Bronchial epithelial cell (primary cell): ENCODE data around the gene TNFAIP8L3. TPM values are rescaled to one million over a fixed set of nuclear protein-coding genes. Genes with fewer than 3 reads are reported as not detected.

Experiments
- DNase-seq: peaks from one replicate; pipeline ENCODE4 v3.0.0-alpha.2; 2010; ENCODE audit warnings: low read depth
- FAIRE-seq: peaks from 2 replicates; lab custom pipeline; 2011; peaks lifted over from hg19 to GRCh38; lab: Jason Lieb, UNC
- H3K27me3 ChIP-seq: 2 replicates; pipeline ENCODE4 v1.5.1; 2011; ENCODE audit warnings: low read length; ENCODE audit not compliant: control insufficient read depth, insufficient read depth
- H3K36me3 ChIP-seq: 2 replicates; pipeline ENCODE4 v1.5.1; 2011; ENCODE audit warnings: low read length; ENCODE audit not compliant: control insufficient read depth, insufficient read depth
- H3K4me3 ChIP-seq: 2 replicates; pipeline ENCODE4 v1.5.1; 2011; ENCODE audit warnings: mild to moderate bottlenecking, low read depth, low read length, control low read depth
- CTCF ChIP-seq: IDR thresholded peaks from 2 replicates; pipeline ENCODE4 v1.5.1; 2011; ENCODE audit warnings: mild to moderate bottlenecking, moderate library complexity, low read length, control low read depth, inconsistent platforms; ENCODE audit not compliant: insufficient read depth, severe bottlenecking
- total RNA-seq: library from RNA; depleted of rRNA; stranded (reverse); fragments of >200 nt; gene quantifications from 2 replicates; pipeline ENCODE4 v1.2.1, GENCODE V29; 2014

TNFAIP8L3 gene
- total RNA-seq, 1 donor from 2014 or later: 5.0 TPM

DNA sequence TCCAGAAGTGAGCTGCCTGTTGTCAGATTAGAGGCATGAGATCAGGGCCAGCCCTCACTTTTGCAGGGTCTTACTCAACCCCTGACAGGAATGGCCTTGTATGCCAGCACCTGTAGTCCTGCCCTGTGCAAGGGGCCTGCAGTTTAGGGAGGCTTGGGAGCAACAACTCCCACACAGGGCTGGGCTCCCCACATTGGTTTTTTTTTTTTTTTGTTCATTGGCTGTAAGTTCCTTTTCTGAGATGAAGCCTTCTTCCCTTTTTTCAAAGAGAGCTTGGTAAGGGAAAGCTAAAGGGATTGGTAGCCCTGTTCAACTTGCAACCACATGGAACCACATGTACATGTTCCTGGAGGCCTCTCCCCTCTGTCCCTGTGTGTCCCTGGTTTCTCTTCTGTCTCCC lies 46.4 kb downstream of the TNFAIP8L3 start:
- no peaks in the 10 kb centered on the region for H3K27me3 ChIP-seq
- no peak for TF ChIP-seq CTCF
- FAIRE-seq (no peak), DNase-seq (no peak)
- no peak overlapping the region for H3K4me3 ChIP-seq
- H3K36me3 ChIP-seq: no peaks in the 10 kb centered on the region

DNA sequence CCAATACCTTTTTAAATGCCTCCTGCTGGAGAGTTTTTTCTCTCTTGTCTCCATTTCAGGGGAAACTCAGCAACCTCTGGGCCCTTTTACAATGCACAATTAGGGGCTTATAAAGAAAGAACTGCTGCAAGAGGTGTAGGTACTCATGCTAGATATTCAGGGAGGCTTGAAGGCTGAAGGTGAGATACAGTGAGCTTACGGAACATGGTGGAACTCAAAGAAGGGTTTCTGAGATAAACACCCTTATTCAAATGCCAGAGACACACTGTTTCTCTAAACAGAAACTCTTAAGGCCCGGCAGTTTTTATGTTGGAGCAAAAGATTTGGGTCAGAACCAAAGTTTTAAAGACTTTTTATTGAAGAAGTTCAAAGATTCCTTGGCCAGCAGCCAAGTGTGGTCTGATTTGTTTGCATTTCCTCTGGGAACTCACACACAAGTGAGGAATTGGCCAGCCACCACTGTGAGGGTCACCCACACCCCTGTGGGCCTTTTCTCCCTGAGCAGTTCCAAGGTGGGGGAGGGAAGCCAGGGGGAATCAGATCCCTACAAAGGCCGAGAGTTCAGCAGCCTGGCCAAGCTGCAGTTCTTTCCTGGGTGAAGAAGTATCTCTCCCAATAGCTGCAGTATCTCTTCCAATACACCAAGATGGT lies 47.8 kb downstream of the TNFAIP8L3 start:
- FAIRE-seq: no peak

DNA sequence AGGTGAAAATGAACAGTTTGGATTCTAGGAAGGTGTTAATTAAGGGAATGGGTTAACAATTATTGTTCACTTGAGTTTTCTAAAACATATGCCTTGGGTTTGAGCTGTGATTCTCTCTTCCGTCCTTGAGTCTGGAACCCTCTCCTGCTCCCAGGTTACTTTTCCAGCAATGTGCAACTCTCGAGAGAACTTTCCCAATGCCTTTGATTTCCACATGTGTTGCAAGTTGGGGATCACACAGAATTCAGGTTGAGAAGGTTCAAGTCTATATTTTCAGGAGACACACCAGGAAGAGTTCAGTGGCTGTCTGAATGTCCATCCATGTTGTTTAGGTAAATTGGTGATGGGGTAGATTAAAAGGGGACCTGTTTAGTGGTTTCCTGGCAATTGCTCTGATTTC lies 48.7 kb downstream of the TNFAIP8L3 start:
- FAIRE-seq (no peak), DNase-seq (no peak)
- H3K4me3 ChIP-seq: no peak overlapping the region
- H3K27me3 ChIP-seq: no peaks in the 10 kb centered on the region
- no peaks in the 10 kb centered on the region for H3K36me3 ChIP-seq
- TF ChIP-seq CTCF: no peak

More for the DNA sequence above, 47.8 kb downstream of the TNFAIP8L3 start:
- Histone ChIP-seq H3K27me3 (no peaks in the 10 kb centered on the region), H3K4me3 (no peak overlapping the region), H3K36me3 (no peaks in the 10 kb centered on the region)
- DNase-seq: no peak
- TF ChIP-seq CTCF: no peak

DNA sequence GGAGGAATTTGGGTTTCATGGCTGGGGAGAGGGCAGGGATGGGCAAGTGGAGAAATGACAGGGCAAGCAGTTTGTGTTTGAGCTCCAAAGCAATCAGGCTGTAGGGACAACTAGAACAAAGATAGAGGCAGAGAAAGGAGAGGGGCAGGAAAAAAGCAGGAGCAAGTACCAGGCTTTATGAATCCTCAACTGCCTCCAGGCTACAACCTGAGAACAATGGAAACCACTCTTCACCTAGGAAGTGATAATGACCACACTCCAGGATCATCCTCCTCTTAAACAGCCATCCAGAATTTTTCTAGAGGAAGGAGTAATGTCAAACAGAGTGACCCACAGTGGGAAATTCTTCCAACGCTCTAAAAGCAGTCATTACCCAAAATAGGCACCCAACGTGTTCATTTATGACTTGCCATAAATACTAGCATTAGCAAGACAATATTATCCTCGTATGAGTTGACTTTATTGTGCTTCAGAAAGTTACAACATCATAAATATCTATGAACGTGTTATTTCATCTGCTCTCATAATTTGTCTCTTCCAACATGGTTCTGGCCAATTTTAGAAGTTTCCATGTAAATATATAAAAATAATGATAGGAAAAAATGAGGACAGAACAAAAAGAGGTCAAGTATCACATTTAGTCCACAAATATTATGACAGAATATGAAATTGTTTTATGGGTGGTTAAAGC lies 50.5 kb downstream of the TNFAIP8L3 start:
- no peak for FAIRE-seq
- no peak for TF ChIP-seq CTCF
- H3K36me3 ChIP-seq: no peaks in the 10 kb centered on the region
- DNase-seq: no peak
- no peak overlapping the region for H3K4me3 ChIP-seq
- no peaks in the 10 kb centered on the region for H3K27me3 ChIP-seq

GRCh38 chr15:51038974-51039319 lies 55.8 kb downstream of the TNFAIP8L3 start:
- DNase-seq (no peak), FAIRE-seq (no peak)

More at GRCh38 chr15:51038974-51039319, 55.8 kb downstream of the TNFAIP8L3 start:
- no peaks in the 10 kb centered on the region for H3K27me3 ChIP-seq
- H3K4me3 ChIP-seq: no peak overlapping the region
- H3K36me3 ChIP-seq: no peaks in the 10 kb centered on the region
- no peak for TF ChIP-seq CTCF
